ENCODE data around the gene APOC3.

The APOC3 gene

GRCh38 chr11:116852261-116853031 is 22.7 kb downstream of the APOC3 start:
- no peak for FAIRE-seq

DNA sequence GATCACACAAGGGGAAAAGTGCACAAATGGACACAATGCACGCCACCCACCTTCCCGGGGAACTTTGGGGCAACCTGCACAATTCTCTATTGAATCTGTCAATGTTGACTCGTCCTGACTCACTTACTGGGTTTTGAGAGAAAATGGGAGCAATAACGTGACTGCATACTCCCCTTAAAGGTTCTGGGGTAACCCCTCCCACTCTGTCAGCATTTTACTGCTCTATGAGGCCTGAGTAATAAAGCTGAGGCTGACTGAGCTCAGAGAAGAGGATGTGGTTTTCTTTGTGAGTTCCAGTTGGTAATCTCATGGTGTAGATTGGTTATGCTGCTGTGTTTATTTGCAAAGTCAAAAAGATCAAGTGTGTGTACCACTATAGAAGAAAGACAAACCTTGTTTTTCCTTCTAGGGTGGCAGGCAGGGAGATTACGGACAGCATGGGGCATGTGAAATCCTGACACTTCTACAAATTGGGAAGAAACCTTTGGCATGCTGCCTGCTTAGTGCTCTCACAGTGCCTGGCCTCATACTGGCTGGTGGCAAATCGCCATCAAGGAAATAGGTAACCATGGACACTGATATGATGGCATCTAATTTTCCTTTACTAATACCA is 23.9 kb downstream of the APOC3 start:
- FAIRE-seq = no peak

DNA sequence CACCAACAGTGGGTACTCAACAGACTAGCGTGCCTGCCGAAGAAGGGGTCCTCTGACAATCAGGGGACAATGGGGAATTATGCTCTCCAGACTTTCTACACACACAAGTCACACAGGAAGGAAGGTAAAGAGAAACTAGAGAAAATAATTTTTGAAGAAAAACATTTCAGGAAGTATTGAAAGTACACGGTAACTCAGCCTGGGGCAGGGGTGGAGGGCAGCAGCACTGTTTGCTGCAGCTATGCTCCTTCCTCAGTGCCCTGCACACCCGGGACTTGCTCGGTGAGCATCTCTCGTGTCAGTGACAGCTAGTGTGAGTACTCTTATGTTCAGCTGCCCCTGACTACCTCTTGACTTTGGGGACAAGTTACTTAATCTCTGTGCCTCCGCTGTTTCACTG is 25.7 kb downstream of the APOC3 start:
- FAIRE-seq = no peak

- no peak for FAIRE-seq
These were observed 26.7 kb downstream of the APOC3 start for GRCh38 chr11:116856423-116856822.

GRCh38 chr11:116857316-116857715 is 27.6 kb downstream of the APOC3 start:
- no peak for FAIRE-seq

- no peak for FAIRE-seq
These were observed 28.2 kb downstream of the APOC3 start for GRCh38 chr11:116857936-116858335.

GRCh38 chr11:116859175-116859574 is 29.5 kb downstream of the APOC3 start:
- FAIRE-seq = no peak

- no peak for FAIRE-seq
These were observed 30.6 kb downstream of the APOC3 start for GRCh38 chr11:116860303-116860702.

GRCh38 chr11:116861539-116861938 is 31.8 kb downstream of the APOC3 start:
- FAIRE-seq = no peak

GRCh38 chr11:116862185-116862584 is 32.5 kb downstream of the APOC3 start:
- FAIRE-seq = no peak

- FAIRE-seq = no peak
These were observed 33.2 kb downstream of the APOC3 start for GRCh38 chr11:116862951-116863350.

GRCh38 chr11:116864531-116864930 is 34.8 kb downstream of the APOC3 start:
- FAIRE-seq = no peak

GRCh38 chr11:116865696-116866095 is 36.0 kb downstream of the APOC3 start:
- no peak for FAIRE-seq

- FAIRE-seq = no peak
These were observed 37.2 kb downstream of the APOC3 start for GRCh38 chr11:116866804-116867455.

GRCh38 chr11:116867619-116868018 is 37.9 kb downstream of the APOC3 start:
- FAIRE-seq = no peak

DNA sequence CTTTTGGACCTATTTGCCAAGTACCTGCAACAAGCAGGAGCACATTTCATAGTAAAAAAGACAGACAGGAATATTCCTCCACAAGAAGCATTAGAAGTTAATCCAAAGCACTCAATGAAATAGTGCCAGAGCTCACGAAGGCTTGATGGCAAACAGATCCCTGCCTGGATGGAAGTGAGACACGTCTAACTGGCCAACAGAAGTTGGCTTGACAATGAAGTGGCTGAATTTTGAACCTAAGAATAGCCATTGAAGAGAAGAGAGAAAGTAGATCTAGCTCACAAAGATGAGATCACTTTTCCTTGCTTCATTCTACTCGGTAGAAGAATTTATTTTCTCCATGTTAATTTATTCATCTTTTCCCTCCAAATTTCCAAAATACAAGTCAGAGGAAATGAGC is 38.4 kb downstream of the APOC3 start:
- FAIRE-seq = no peak

DNA sequence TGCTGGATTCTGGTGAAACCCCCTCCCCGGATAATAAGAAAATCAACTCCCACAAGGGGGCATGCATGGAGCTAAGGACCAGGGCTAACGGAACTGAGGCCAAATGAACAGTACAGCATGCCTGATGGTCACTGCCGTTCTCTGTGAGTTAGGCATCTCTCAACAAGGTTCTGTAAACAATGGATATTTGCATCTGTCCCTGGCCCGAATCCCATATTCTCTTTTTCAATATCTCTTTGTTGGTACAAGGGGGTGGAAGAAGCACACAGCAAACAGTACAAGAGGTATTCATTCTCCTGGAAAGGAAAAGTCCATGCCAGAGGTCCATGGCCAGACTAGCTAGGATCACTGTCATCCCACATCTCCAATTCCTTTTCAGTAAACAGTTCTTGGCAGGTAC is 39.9 kb downstream of the APOC3 start:
- FAIRE-seq = no peak

DNA sequence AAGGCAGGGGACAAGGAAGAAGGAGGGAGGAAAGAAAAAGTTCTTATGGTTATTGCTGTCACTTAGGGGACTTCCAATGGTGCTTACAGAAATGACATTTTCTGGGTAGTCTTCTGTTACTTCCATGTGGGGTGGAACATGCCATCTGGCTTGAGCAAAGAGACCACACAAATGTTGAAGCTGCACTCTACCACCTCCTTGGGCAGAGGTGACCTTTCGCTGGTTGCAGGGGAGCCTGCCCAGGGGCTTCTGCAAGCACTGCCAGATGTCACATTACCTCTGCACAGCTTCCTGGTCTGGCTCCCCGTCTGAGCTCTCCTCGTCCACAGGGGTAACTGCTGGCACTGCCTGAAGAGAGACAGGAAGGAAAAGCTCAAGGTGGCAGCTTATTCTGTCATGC is 40.3 kb downstream of the APOC3 start:
- FAIRE-seq = no peak

- no peak for FAIRE-seq
These were observed 41.5 kb downstream of the APOC3 start for GRCh38 chr11:116871248-116871647.

DNA sequence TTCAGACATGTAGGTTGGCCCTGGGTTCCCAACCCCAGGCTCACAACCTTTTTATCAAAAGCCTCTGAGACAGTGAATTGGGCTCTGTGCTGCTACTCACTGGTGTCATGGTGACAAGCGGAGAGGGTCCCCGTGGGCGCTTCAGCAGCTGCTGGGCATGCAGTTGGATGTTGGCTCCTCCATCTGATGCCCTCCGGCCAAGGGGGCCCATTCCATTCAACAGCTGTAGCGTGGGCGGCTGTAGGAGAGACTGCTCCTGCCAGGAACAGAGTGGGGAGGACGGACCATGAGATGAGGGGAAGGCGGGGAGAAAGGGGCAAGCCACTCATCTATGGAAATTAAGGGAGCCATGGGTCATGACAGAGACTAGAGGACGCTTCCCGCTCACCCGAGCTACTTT is 43.7 kb downstream of the APOC3 start:
- no peak for FAIRE-seq

- no peak for FAIRE-seq
These were observed 44.5 kb downstream of the APOC3 start for GRCh38 chr11:116874251-116874650.

- FAIRE-seq = no peak
These were observed 45.5 kb downstream of the APOC3 start for GRCh38 chr11:116875194-116875593.

DNA sequence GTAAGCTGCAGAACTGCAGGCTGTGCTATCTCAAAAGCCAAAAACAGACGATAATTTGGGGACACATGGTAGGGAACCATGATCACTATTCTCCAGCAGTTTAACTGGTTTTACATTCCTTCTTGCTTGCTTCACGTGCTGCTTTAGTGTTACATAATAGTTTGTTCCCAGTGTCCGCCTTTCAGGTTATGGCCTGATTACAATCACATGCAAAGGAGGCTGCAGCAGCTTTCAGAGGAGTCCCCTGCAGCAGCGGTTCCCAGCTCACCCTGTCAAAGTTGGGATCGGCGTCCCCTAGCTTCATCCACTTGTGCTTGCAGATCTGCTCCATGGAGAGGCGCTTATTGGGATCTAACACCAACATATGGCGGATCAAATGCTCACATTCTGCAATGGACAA is 46.9 kb downstream of the APOC3 start:
- FAIRE-seq = no peak

All from TTC549 (cell line).